Gastrocnemius medialis (tissue), 4 donors: ENCODE measurements around the gene AFAP1L2. TPM values are rescaled to one million over a fixed set of nuclear protein-coding genes. Genes with fewer than 3 reads are reported as not detected.

Experiments
- ATAC-seq, 2 donors: fragments of 150-250 bp; one replicate each; pipeline ENCODE4 v1.9.1; 2016
- DNase-seq, 2 donors: peaks; one replicate each; pipeline ENCODE4 v3.0.0-alpha.2; 2019
- H3K27ac ChIP-seq, 4 donors: fragments of 200-600 bp; sonication (generic); 1 replicate in 1 of 4; 2 replicates in 3 of 4; pipeline ENCODE4 v1.5.1; 2016 to 2018; ENCODE audit warnings: mild to moderate bottlenecking in 2 of 4, moderate library complexity in 1 of 4
- H3K27me3 ChIP-seq, 3 donors: fragments of 200-600 bp; sonication (generic) in 2 of 3; 1 replicate in 1 of 3; 2 replicates in 2 of 3; pipeline versions ENCODE4 v1.5.1 to v1.6.0; 2016 to 2019; ENCODE audit warnings: mild to moderate bottlenecking in 1 of 3, moderate library complexity in 1 of 3
- H3K36me3 ChIP-seq, 2 donors: fragments of 200-600 bp; sonication (generic) in 1 of 2; one replicate each; pipeline ENCODE4 v1.5.1; 2017 to 2018
- H3K4me1 ChIP-seq, 2 donors: fragments of 200-600 bp; sonication (generic) in 1 of 2; one replicate each; pipeline ENCODE4 v1.5.1; 2016 to 2017; ENCODE audit warnings: mild to moderate bottlenecking in 2 of 2
- H3K4me3 ChIP-seq, 4 donors: fragments of 200-600 bp; sonication (generic) in 3 of 4; 1 replicate in 1 of 4; 2 replicates in 3 of 4; pipeline ENCODE4 v1.5.1; 2016 to 2019; ENCODE audit warnings: mild to moderate bottlenecking in 2 of 4
- H3K9me3 ChIP-seq, 3 donors: fragments of 200-600 bp; sonication (generic) in 2 of 3; 1 replicate in 1 of 3; 2 replicates in 2 of 3; pipeline ENCODE4 v1.5.1; 2016 to 2019
- CTCF ChIP-seq, 5 experiments: fragments of 450-650 bp in 3 of 5; fragments of 200-600 bp in 2 of 5; sonication (generic) in 2 of 5; IDR thresholded peaks in 4 of 5; conservative IDR thresholded peaks in 1 of 5; 1 replicate in 4 of 5; 2 replicates in 1 of 5; pipeline ENCODE4 v1.5.1; 2016 to 2019; ENCODE audit warnings: antibody characterized with exemption in 5 of 5, mild to moderate bottlenecking in 3 of 5, moderate library complexity in 3 of 5
- POLR2A ChIP-seq, 2 donors: fragments of 450-650 bp; IDR thresholded peaks; one replicate each; pipeline ENCODE4 v1.6.1; 2017; ENCODE audit warnings: antibody characterized with exemption in 2 of 2, mild to moderate bottlenecking in 2 of 2, moderate library complexity in 2 of 2
- in situ Hi-C, 4 donors: fragments of 200-750 bp; cut with MboI; loops; one replicate each; pipeline versions ENCODE4 v1.15.0 to v1.8.0; 2017; ENCODE audit warnings: low sequenced_read_pairs in 4 of 4
- intact Hi-C: fragments of 100-400 bp; cut with DNase I; formaldehyde crosslinking; loops from one replicate; pipeline ENCODE4 v1.15.1; 2023; ENCODE audit warnings: low total_unique reads
- total RNA-seq, 4 donors: library from RNA; depleted of rRNA; stranded (reverse); fragments of >200 nt; gene quantifications; one replicate each; pipeline versions ENCODE4 v1.1.0 to v1.2.3, GENCODE V29; 2016

AFAP1L2 gene
- total RNA-seq, 4 donors from 2014 or later: 1.3 to 3.5 (median 2.1) TPM

- Histone ChIP-seq H3K4me3 (no peak overlapping the region), H3K9me3 (no peaks in the 10 kb centered on the region), H3K27me3 (peaks cover 29 to 45% (median 33%) of the 10 kb centered on the region in 3 donors), H3K4me1 (peaks cover 17 to 25% of the 10 kb centered on the region in 2 donors), H3K36me3 (no peaks in the 10 kb centered on the region), H3K27ac (peak overlapping the region in 1 of 4 donors; percentile 44)
- intact Hi-C loops (no loop called here), in situ Hi-C loops (no loop called here)
- no peak for DNase-seq
- TF ChIP-seq POLR2A (IDR thresholded peaks at IDR 0.05) (no peak), CTCF (IDR thresholded peaks at IDR 0.05 in 4 of 5, conservative IDR thresholded peaks at IDR 0.05 in 1 of 5) (no peak)
- ATAC-seq: no peak
These were observed 5.5 kb downstream of the AFAP1L2 start for GRCh38 chr10:114398587-114399331.

- peak in 1 of 2 donors; percentile 25 for ATAC-seq
- DNase-seq: no peak
- Histone ChIP-seq H3K4me3 (no peak overlapping the region), H3K27me3 (peaks cover 18 to 36% (median 23%) of the 10 kb centered on the region in 3 donors), H3K4me1 (peaks cover 12 to 16% of the 10 kb centered on the region in 2 donors), H3K27ac (peak overlapping the region in 3 of 4 donors; percentile 2 to 51 (median 21)), H3K9me3 (no peaks in the 10 kb centered on the region), H3K36me3 (no peaks in the 10 kb centered on the region)
- TF ChIP-seq CTCF (IDR thresholded peaks at IDR 0.05 in 4 of 5, conservative IDR thresholded peaks at IDR 0.05 in 1 of 5) (no peak), POLR2A (IDR thresholded peaks at IDR 0.05) (no peak)
- intact Hi-C loops (no loop called here), in situ Hi-C loops (no loop called here)
These were observed 6.6 kb downstream of the AFAP1L2 start for GRCh38 chr10:114397651-114398145.

GRCh38 chr10:114396464-114396863 is 7.8 kb downstream of the AFAP1L2 start:
- Histone ChIP-seq H3K27me3 (peaks cover 12 to 27% (median 12%) of the 10 kb centered on the region in 3 donors), H3K9me3 (no peaks in the 10 kb centered on the region), H3K4me3 (no peak overlapping the region), H3K27ac (no peak overlapping the region), H3K36me3 (no peaks in the 10 kb centered on the region), H3K4me1 (peaks cover 9 to 20% of the 10 kb centered on the region in 2 donors)
- no peak for ATAC-seq
- intact Hi-C loops (no loop called here), in situ Hi-C loops (no loop called here)
- no peak for DNase-seq
- TF ChIP-seq CTCF (IDR thresholded peaks at IDR 0.05 in 4 of 5, conservative IDR thresholded peaks at IDR 0.05 in 1 of 5) (no peak), POLR2A (IDR thresholded peaks at IDR 0.05) (no peak)

- no peaks in the 10 kb centered on the region for H3K36me3 ChIP-seq
- DNase-seq: no peak
- no peaks in the 10 kb centered on the region for H3K9me3 ChIP-seq
- intact Hi-C loops: no loop called here
- no peak overlapping the region for H3K4me3 ChIP-seq
- no peak overlapping the region for H3K27ac ChIP-seq
- no peak for ATAC-seq
- in situ Hi-C loops: no loop called here
- no peak for TF ChIP-seq POLR2A (IDR thresholded peaks at IDR 0.05)
- no peak for TF ChIP-seq CTCF (IDR thresholded peaks at IDR 0.05 in 4 of 5, conservative IDR thresholded peaks at IDR 0.05 in 1 of 5)
- H3K4me1 ChIP-seq: peaks cover 4 to 15% of the 10 kb centered on the region in 2 donors
- peaks cover 6 to 25% (median 12%) of the 10 kb centered on the region in 3 donors for H3K27me3 ChIP-seq
These were observed 8.8 kb downstream of the AFAP1L2 start for GRCh38 chr10:114395366-114396022.
